ENCODE measurements around the gene PAPOLA.

PAPOLA gene

GRCh38 chr14:96568621-96569020 is 66.4 kb downstream of the PAPOLA start:
- no peak for ATAC-seq

GRCh38 chr14:96571311-96571710 is 69.1 kb downstream of the PAPOLA start:
- ATAC-seq, result no peak

- no peak for ATAC-seq
Measured at GRCh38 chr14:96573473-96574100, 71.4 kb downstream of the PAPOLA start.

- no peak for ATAC-seq
Measured at GRCh38 chr14:96574171-96574632, 72.0 kb downstream of the PAPOLA start.

GRCh38 chr14:96574633-96575632 is 72.8 kb downstream of the PAPOLA start:
- ATAC-seq, result no peak

GRCh38 chr14:96576359-96576758 is 74.2 kb downstream of the PAPOLA start:
- ATAC-seq, result no peak

- no peak for ATAC-seq
Measured at GRCh38 chr14:96576937-96577336, 74.8 kb downstream of the PAPOLA start.

GRCh38 chr14:96578619-96579018 is 76.4 kb downstream of the PAPOLA start:
- ATAC-seq, result no peak

GRCh38 chr14:96579358-96579757 is 77.2 kb downstream of the PAPOLA start:
- ATAC-seq, result no peak

GRCh38 chr14:96579855-96580254 is 77.7 kb downstream of the PAPOLA start:
- ATAC-seq, result no peak

GRCh38 chr14:96580566-96580965 is 78.4 kb downstream of the PAPOLA start:
- no peak for ATAC-seq

GRCh38 chr14:96581026-96581425 is 78.8 kb downstream of the PAPOLA start:
- ATAC-seq, result no peak

GRCh38 chr14:96581902-96582301 is 79.7 kb downstream of the PAPOLA start:
- ATAC-seq, result no peak

- ATAC-seq, result no peak
Measured at GRCh38 chr14:96582411-96582961, 80.3 kb downstream of the PAPOLA start.

GRCh38 chr14:96582995-96583394 is 80.8 kb downstream of the PAPOLA start:
- ATAC-seq, result no peak

GRCh38 chr14:96583569-96584041 is 81.4 kb downstream of the PAPOLA start:
- no peak for ATAC-seq

GRCh38 chr14:96584199-96584906 is 82.2 kb downstream of the PAPOLA start:
- peak in 1 of 2 donors; percentile 36 for ATAC-seq

- ATAC-seq, result no peak
Measured at GRCh38 chr14:96584907-96585671, 82.9 kb downstream of the PAPOLA start.

GRCh38 chr14:96585672-96586013 is 83.5 kb downstream of the PAPOLA start:
- ATAC-seq, result no peak

GRCh38 chr14:96586056-96586455 is 83.9 kb downstream of the PAPOLA start:
- no peak for ATAC-seq

GRCh38 chr14:96586921-96587822 is 85.0 kb downstream of the PAPOLA start:
- no peak for ATAC-seq

Data from activated CD4-positive, CD25-positive, alpha-beta regulatory T cell treated with anti-CD3 and anti-CD28 coated beads, Interleukin-2, amount 50 U/mL, for 24 hours (primary cell).